WTC11 (cell line): ENCODE measurements around the gene SGSM2. TPM values are rescaled to one million over a fixed set of nuclear protein-coding genes. Genes with fewer than 3 reads are reported as not detected.

Experiments used
- ATF1 ChIP-seq: sonication (generic); formaldehyde crosslinking; IDR thresholded peaks from 2 replicates; pipeline ENCODE4 v1.8.1; 2023; ENCODE audit warnings: mild to moderate bottlenecking, moderate library complexity, missing genetic modification reagents
- E2F5 ChIP-seq: sonication (generic); formaldehyde crosslinking; IDR thresholded peaks from 2 replicates; pipeline ENCODE4 v1.8.1; 2022; ENCODE audit warnings: mild to moderate bottlenecking, moderate library complexity, missing genetic modification reagents
- ETV6 ChIP-seq: sonication (generic); formaldehyde crosslinking; IDR thresholded peaks from 2 replicates; pipeline ENCODE4 v1.8.1; 2022; ENCODE audit warnings: mild to moderate bottlenecking, missing genetic modification reagents
- GRHL2 ChIP-seq: fragments of 250-450 bp; sonication (Bioruptor Pico); IDR thresholded peaks from 2 replicates; pipeline ENCODE4 v1.8.0; 2022; ENCODE audit warnings: mild to moderate bottlenecking, moderate library complexity; ENCODE audit not compliant: insufficient replicate concordance, severe bottlenecking
- HMGA2 ChIP-seq: fragments of 250-450 bp; sonication (Bioruptor Pico); IDR thresholded peaks from 2 replicates; pipeline ENCODE4 v1.4.0; 2021; ENCODE audit warnings: mild to moderate bottlenecking, moderate library complexity
- IRF1 ChIP-seq: sonication (generic); formaldehyde crosslinking; IDR thresholded peaks from 2 replicates; pipeline ENCODE4 v1.8.0; 2023; ENCODE audit warnings: missing genetic modification reagents
- KAT7 ChIP-seq: sonication (generic); formaldehyde crosslinking; IDR thresholded peaks from 2 replicates; pipeline ENCODE4 v1.8.1; 2023; ENCODE audit warnings: missing genetic modification reagents, mild to moderate bottlenecking, borderline replicate concordance
- MXD4 ChIP-seq: fragments of 250-450 bp; sonication (Bioruptor Pico); IDR thresholded peaks from 2 replicates; pipeline ENCODE4 v1.8.0; 2021; ENCODE audit warnings: mild to moderate bottlenecking, moderate library complexity, borderline replicate concordance
- MYBL2 ChIP-seq: sonication (generic); formaldehyde crosslinking; IDR thresholded peaks from 2 replicates; pipeline ENCODE4 v1.8.1; 2023; ENCODE audit warnings: mild to moderate bottlenecking, moderate library complexity, missing genetic modification reagents
- NFATC4 ChIP-seq: fragments of 250-450 bp; sonication (Bioruptor Pico); IDR thresholded peaks from 2 replicates; pipeline ENCODE4 v1.9.0; 2021; ENCODE audit warnings: mild to moderate bottlenecking
- NR1H2 ChIP-seq: sonication (generic); formaldehyde crosslinking; IDR thresholded peaks from 2 replicates; pipeline ENCODE4 v1.9.0; 2021; ENCODE audit warnings: mild to moderate bottlenecking, moderate library complexity, missing genetic modification reagents
- PRDM15 ChIP-seq: sonication (generic); formaldehyde crosslinking; IDR thresholded peaks from 2 replicates; pipeline ENCODE4 v1.8.0; 2022; ENCODE audit warnings: missing genetic modification reagents
- SOX15 ChIP-seq: fragments of 250-450 bp; sonication (Bioruptor Pico); IDR thresholded peaks from 2 replicates; pipeline ENCODE4 v1.9.0; 2021; ENCODE audit warnings: mild to moderate bottlenecking
- SP1 ChIP-seq: sonication (generic); formaldehyde crosslinking; conservative IDR thresholded peaks from 2 replicates; pipeline ENCODE4 v1.8.1; 2022; ENCODE audit warnings: missing genetic modification reagents
- TEAD4 ChIP-seq: sonication (generic); formaldehyde crosslinking; IDR thresholded peaks from 2 replicates; pipeline ENCODE4 v1.8.0; 2022; ENCODE audit warnings: mild to moderate bottlenecking, missing genetic modification reagents
- USF2 ChIP-seq: sonication (generic); formaldehyde crosslinking; IDR thresholded peaks from 2 replicates; pipeline ENCODE4 v1.8.1; 2023; ENCODE audit warnings: mild to moderate bottlenecking, missing genetic modification reagents, moderate library complexity
- ZBTB43 ChIP-seq: sonication (generic); formaldehyde crosslinking; IDR thresholded peaks from 2 replicates; pipeline ENCODE4 v1.8.1; 2023; ENCODE audit warnings: mild to moderate bottlenecking, missing genetic modification reagents
- ZMAT4 ChIP-seq: fragments of 250-450 bp; sonication (Bioruptor Pico); IDR thresholded peaks from 2 replicates; pipeline ENCODE4 v1.9.0; 2021; ENCODE audit warnings: mild to moderate bottlenecking
- ZNF138 ChIP-seq: sonication (generic); formaldehyde crosslinking; conservative IDR thresholded peaks from 2 replicates; pipeline ENCODE4 v1.8.1; 2022; ENCODE audit warnings: mild to moderate bottlenecking, moderate library complexity, missing genetic modification reagents
- ZNF396 ChIP-seq: fragments of 250-450 bp; sonication (Bioruptor Pico); IDR thresholded peaks from 2 replicates; pipeline ENCODE4 v1.8.0; 2021; ENCODE audit warnings: mild to moderate bottlenecking, moderate library complexity, borderline replicate concordance
- ZNF425 ChIP-seq: fragments of 250-450 bp; sonication (Bioruptor Pico); conservative IDR thresholded peaks from 2 replicates; pipeline ENCODE4 v1.9.0; 2021; ENCODE audit warnings: mild to moderate bottlenecking
- ZNF671 ChIP-seq: fragments of 250-450 bp; sonication (Bioruptor Pico); IDR thresholded peaks from 2 replicates; pipeline ENCODE4 v1.8.0; 2021; ENCODE audit warnings: mild to moderate bottlenecking
- ZSCAN18 ChIP-seq: fragments of 250-450 bp; sonication (Bioruptor Pico); IDR thresholded peaks from 2 replicates; pipeline ENCODE4 v2.1.2; 2022; ENCODE audit warnings: mild to moderate bottlenecking, moderate library complexity
- total RNA-seq: library from RNA; stranded (reverse); gene quantifications from 3 replicates; pipeline ENCODE4 v1.2.3, GENCODE V29; 2021

SGSM2 gene
- total RNA-seq, 1 experiment from 2014 or later: 50.3 TPM

GRCh38 chr17:2400877-2401425 lies 63.6 kb downstream of the SGSM2 start, which contains the start of gene MNT (continued):
- no peak for TF ChIP-seq GRHL2 (CRISPR knock-in tag)
- TF ChIP-seq MYBL2 (CRISPR knock-in tag): no peak
- TF ChIP-seq ZMAT4 (CRISPR knock-in tag): no peak
- TF ChIP-seq KAT7 (CRISPR knock-in tag): no peak
- peak; percentile 97 for TF ChIP-seq PRDM15 (CRISPR knock-in tag)
- no peak for TF ChIP-seq HMGA2 (CRISPR knock-in tag)
- TF ChIP-seq ATF1 (CRISPR knock-in tag): no peak
- TF ChIP-seq ETV6 (CRISPR knock-in tag): 0 out of 2 replicates have a peak, but pooled peaks have one; percentile 15
- TF ChIP-seq ZSCAN18: no peak
- peak; percentile 83 for TF ChIP-seq USF2 (CRISPR knock-in tag)
- no peak for TF ChIP-seq TEAD4 (CRISPR knock-in tag)
- no peak for TF ChIP-seq ZNF396 (CRISPR knock-in tag)
- TF ChIP-seq SP1 (CRISPR knock-in tag): peak; percentile 87
- TF ChIP-seq NFATC4 (CRISPR knock-in tag): no peak
- no peak for TF ChIP-seq ZNF138 (CRISPR knock-in tag)
- no peak for TF ChIP-seq ZBTB43
- no peak for TF ChIP-seq ZNF425
- TF ChIP-seq ZNF671 (CRISPR knock-in tag): 0 out of 2 replicates have a peak, but pooled peaks have one; percentile 13
- 0 out of 2 replicates have a peak, but pooled peaks have one; percentile 37 for TF ChIP-seq E2F5 (CRISPR knock-in tag)
- TF ChIP-seq MXD4 (CRISPR knock-in tag): no peak
- TF ChIP-seq IRF1 (CRISPR knock-in tag): no peak
- no peak for TF ChIP-seq SOX15 (CRISPR knock-in tag)
- TF ChIP-seq NR1H2 (CRISPR knock-in tag): no peak
